Fibroblast of mammary gland (primary cell): ENCODE results near the gene SERPINE3.

Experiments used
- DNase-seq: peaks from one replicate; pipeline ENCODE4 v3.0.0-alpha.2; 2010; ENCODE audit warnings: low read depth
- H3K4me3 ChIP-seq: 2 replicates; pipeline ENCODE4 v1.5.1; 2011; ENCODE audit warnings: low read depth, mild to moderate bottlenecking, low read length, moderate library complexity; ENCODE audit not compliant: control insufficient read depth
- TF ChIP-seq, protein P1 (sequence below): conservative IDR thresholded peaks from 2 replicates; pipeline ENCODE4 v1.5.1; 2011; ENCODE audit warnings: low read depth, low read length, inconsistent platforms; ENCODE audit not compliant: control insufficient read depth, insufficient read depth

SERPINE3 gene

DNA sequence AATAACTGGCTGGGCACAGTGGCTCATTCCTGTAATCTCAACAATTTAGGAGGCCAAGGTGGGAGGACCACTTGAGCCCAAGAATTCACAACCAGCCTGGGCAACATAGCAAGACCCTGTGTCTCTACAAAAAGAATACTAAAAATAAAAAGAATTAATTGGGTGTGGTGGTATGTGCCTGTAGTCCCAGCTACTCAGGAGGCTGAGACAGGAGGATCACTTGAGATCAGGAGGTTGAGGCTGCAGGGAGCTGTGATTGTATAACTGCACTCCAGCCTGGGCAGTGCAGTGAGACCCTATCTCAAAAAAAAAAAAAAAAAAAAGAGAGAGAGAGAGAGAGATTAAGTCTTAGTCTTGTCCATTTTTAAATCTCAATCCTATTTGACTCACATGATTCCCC is 35.6 kb upstream of the SERPINE3 start:
- DNase-seq = no peak
- TF ChIP-seq, protein P1, sequence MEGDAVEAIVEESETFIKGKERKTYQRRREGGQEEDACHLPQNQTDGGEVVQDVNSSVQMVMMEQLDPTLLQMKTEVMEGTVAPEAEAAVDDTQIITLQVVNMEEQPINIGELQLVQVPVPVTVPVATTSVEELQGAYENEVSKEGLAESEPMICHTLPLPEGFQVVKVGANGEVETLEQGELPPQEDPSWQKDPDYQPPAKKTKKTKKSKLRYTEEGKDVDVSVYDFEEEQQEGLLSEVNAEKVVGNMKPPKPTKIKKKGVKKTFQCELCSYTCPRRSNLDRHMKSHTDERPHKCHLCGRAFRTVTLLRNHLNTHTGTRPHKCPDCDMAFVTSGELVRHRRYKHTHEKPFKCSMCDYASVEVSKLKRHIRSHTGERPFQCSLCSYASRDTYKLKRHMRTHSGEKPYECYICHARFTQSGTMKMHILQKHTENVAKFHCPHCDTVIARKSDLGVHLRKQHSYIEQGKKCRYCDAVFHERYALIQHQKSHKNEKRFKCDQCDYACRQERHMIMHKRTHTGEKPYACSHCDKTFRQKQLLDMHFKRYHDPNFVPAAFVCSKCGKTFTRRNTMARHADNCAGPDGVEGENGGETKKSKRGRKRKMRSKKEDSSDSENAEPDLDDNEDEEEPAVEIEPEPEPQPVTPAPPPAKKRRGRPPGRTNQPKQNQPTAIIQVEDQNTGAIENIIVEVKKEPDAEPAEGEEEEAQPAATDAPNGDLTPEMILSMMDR = no peak
- no peak overlapping the region for H3K4me3 ChIP-seq

DNA sequence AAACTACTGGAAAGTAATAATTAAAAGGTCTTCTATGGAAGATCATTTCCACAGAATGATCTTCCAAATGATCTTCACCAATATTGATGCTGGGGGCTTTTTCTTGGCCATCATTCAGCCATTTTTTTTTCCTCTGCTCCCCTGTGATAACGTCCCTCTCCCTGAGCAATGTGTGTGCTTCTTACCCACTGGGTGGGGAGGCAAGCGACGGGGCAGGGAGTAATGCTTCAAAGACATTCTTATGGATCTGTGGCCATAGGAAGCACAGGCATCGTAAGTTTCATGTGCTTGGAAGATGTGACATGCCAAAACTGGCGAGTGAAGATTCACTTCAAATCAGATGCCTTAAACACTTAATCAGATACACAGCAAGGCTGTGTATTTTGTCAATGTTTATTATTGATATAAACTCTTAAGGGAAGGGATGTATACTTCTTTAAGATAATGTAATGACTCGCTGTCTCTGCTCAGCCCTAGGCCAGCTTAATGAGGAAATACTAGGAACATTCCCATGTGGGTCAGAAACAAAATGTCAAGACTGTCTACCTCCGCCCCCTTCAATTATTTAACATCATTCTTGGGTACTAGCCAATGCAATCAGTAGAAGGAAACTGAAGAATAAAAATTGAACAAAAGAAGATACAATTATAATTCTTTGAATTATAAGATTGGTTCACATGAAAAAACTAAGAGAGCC is 34.1 kb upstream of the SERPINE3 start:
- TF ChIP-seq, protein P1 = no peak
- DNase-seq = peak; percentile 35
- H3K4me3 ChIP-seq = no peak overlapping the region

DNA sequence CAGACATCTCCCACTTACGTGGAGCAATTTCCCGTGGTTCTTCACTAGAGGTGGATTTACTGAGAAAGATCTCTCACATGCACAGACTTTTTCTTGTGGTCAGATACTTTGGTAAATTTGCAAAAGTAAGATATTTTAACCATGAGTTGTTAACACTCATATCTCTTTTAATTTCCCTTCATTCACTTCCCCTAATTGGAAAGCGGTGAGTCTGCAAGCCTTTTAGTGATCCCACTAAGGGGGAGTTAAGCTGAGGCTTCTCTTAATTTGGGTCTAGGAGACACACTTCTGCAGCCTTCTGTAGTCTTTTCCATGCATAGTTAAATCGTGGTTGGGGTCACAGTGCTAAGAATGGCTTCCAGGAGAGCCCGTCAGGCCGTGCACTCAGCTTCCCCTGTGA is 30.7 kb upstream of the SERPINE3 start:
- no peak for DNase-seq

DNA sequence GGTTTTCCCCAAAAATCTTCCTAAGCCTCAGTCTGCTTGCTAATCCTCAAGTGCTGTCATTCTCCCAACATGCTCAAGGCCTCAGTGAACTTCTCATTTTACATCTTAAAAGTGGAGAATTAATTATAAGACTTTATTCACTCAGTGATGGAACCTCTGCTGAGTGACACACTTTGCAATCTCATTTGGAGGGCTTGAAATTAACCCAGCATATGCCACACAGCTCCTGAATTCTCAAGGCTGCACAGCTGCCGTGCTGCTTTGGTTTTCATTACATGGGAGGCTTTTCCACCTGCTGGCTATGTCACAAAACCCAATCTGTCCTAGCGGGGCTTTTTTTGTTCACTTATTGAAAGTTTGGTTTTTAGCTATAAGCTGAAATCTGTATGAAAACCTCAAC is 28.3 kb upstream of the SERPINE3 start:
- DNase-seq = no peak
- TF ChIP-seq, protein P1 = no peak

More for the DNA sequence above, 30.7 kb upstream of the SERPINE3 start:
- no peak overlapping the region for H3K4me3 ChIP-seq
- TF ChIP-seq, protein P1 = no peak

DNA sequence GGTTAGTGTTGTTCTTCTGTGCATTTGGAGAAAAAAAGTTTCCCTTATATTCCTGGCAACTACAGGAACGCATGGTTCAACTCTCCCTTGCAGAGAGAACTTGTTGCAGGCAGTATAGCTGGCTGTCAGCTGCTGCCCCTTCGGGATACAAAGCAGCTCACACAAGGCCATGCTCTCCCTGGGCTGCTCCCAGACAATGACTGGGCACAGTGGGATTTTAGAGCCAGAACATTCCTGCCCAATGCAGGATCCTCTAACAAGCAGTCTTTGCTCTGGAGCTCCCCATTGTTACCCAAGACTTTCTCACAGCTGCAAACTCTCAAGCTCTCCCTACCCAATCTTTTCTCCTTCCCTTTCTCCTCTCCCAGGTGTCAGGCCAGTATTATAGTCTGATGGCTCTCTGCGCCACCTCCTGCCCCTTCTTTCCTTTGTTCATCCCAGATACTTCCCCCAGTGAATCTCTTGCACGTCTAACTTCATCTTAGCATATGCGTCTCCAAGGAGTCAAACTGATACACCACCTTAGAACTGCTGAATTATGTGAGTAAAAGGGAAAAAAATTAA is 27.5 kb upstream of the SERPINE3 start:
- TF ChIP-seq, protein P1 = no peak
- H3K4me3 ChIP-seq = no peak overlapping the region
- DNase-seq = no peak

More for the DNA sequence above, 28.3 kb upstream of the SERPINE3 start:
- no peak overlapping the region for H3K4me3 ChIP-seq

DNA sequence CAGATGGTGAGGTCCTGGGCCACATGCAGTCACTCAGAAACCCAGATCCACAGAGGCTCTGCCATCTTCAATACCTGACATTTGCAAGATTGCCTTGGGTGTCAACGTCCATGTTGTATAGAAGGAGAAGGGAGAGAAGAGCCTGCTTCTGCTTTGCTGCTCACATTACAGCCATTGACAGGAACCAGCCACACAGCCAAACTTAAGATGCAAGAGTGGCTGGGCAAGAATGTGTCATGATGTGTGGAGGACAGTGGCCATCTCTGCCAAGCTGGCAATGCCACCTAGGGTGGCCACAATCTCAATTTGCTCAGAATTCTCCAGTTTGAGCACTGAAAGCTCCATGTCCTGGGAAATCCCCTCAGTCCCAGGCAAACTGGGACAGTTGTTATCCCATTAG is 25.9 kb upstream of the SERPINE3 start:
- TF ChIP-seq, protein P1 = no peak

More for the DNA sequence above, 25.9 kb upstream of the SERPINE3 start:
- no peak overlapping the region for H3K4me3 ChIP-seq
- no peak for DNase-seq
